ENCODE results near the gene TLNRD1. TPM values are rescaled to one million over a fixed set of nuclear protein-coding genes. Genes with fewer than 3 reads are reported as not detected.

The TLNRD1 gene
- total and polyA plus RNA-seq, 12 donors = 4.3 to 19.4 (median 6.3) TPM

GRCh38 chr15:81006124-81006523 lies 5.4 kb downstream of the TLNRD1 start:
- TF ChIP-seq CTCF (IDR thresholded peaks at IDR 0.05) = no peak
- no peaks in the 10 kb centered on the region for H3K9me3 ChIP-seq
- peak overlapping the region in 2 of 10 donors; percentile 0 to 100 for H3K27ac ChIP-seq
- H3K36me3 ChIP-seq = peaks cover 0 to 35% (median 0%) of the 10 kb centered on the region in 9 donors
- intact Hi-C loops (cut with DNase I) = loop anchor here in 3 of 10 donors (10.0 kb wide), 2 partner anchors 89 to 99 kb away; no protein-coding TSS in a partner anchor
- no peaks in the 10 kb centered on the region for H3K27me3 ChIP-seq
- ATAC-seq (no peak), DNase-seq (no peak)
- WGBS, 2 donors = 96 to 100% methylated on average over 1 of the region's 1 CpG
- peaks cover 3 to 86% (median 45%) of the 10 kb centered on the region in 9 donors for H3K4me1 ChIP-seq
- H3K4me3 ChIP-seq = no peak overlapping the region

GRCh38 chr15:81007428-81008064 lies 6.8 kb downstream of the TLNRD1 start:
- H3K27me3 ChIP-seq = no peaks in the 10 kb centered on the region
- peaks cover 0 to 32% (median 0%) of the 10 kb centered on the region in 9 donors for H3K36me3 ChIP-seq
- WGBS, 2 donors = 78 to 83% methylated on average over 6 of the region's 6 CpGs
- H3K4me3 ChIP-seq = no peak overlapping the region
- peaks cover 3 to 96% (median 41%) of the 10 kb centered on the region in 9 donors for H3K4me1 ChIP-seq
- intact Hi-C loops (cut with DNase I) = loop anchor here in 3 of 10 donors (10.0 kb wide), 2 partner anchors 87 to 97 kb away; no protein-coding TSS in a partner anchor
- no peak overlapping the region for H3K27ac ChIP-seq
- no peaks in the 10 kb centered on the region for H3K9me3 ChIP-seq
- no peak for TF ChIP-seq CTCF (IDR thresholded peaks at IDR 0.05)
- DNase-seq (no peak), ATAC-seq (no peak)

- peaks cover 0 to 24% (median 0%) of the 10 kb centered on the region in 9 donors for H3K36me3 ChIP-seq
- H3K27ac ChIP-seq = no peak overlapping the region
- 94 to 96% methylated on average over 2 of the region's 2 CpGs for WGBS, 2 donors
- TF ChIP-seq CTCF (IDR thresholded peaks at IDR 0.05) = no peak
- peaks cover 0 to 93% (median 41%) of the 10 kb centered on the region in 9 donors for H3K4me1 ChIP-seq
- H3K27me3 ChIP-seq = no peaks in the 10 kb centered on the region
- ATAC-seq = no peak
- DNase-seq = no peak
- no peak overlapping the region for H3K4me3 ChIP-seq
- intact Hi-C loops (cut with DNase I) = loop anchor here in 3 of 10 donors (10.0 kb wide), 2 partner anchors 86 to 96 kb away; no protein-coding TSS in a partner anchor
- H3K9me3 ChIP-seq = no peaks in the 10 kb centered on the region
Measured at GRCh38 chr15:81008312-81008711, 7.6 kb downstream of the TLNRD1 start.

- intact Hi-C loops (cut with DNase I) = no loop called here
- no peak for DNase-seq
- no peaks in the 10 kb centered on the region for H3K27me3 ChIP-seq
- H3K4me3 ChIP-seq = no peak overlapping the region
- TF ChIP-seq CTCF (IDR thresholded peaks at IDR 0.05) = no peak
- ATAC-seq = no peak
- H3K9me3 ChIP-seq = no peaks in the 10 kb centered on the region
- H3K36me3 ChIP-seq = peaks cover 0 to 7% (median 0%) of the 10 kb centered on the region in 9 donors
- 65 to 71% methylated on average over 4 of the region's 4 CpGs for WGBS, 2 donors
- peaks cover 7 to 93% (median 39%) of the 10 kb centered on the region in 9 donors for H3K4me1 ChIP-seq
- H3K27ac ChIP-seq = no peak overlapping the region
Measured at GRCh38 chr15:81010086-81010485, 9.4 kb downstream of the TLNRD1 start.
